Activated CD8-positive, alpha-beta memory T cell treated with anti-CD3 and anti-CD28 coated beads for 24 hours (primary cell): Measurements from ENCODE around the gene CPLX3.
A peak's percentile ranks its signal among the peaks of the same experiment; 100 is the strongest.
"Not testable (repeated sequence)": the region's sequence is repeated elsewhere in the genome, so short reads cannot be mapped to it uniquely, and the experiment has no call there.

Experiments
- DNase-seq: peaks from one replicate; pipeline ENCODE4 v3.0.0-alpha.2; 2020

The CPLX3 gene

GRCh38 chr15:74826364-74826819, at the start of gene CPLX3:
Gene CPLX3, plus strand, starts transcription at chr15:74826627. Its CDS starts 77 bp downstream, at chr15:74826704.
- peak; percentile 71 for DNase-seq

DNA sequence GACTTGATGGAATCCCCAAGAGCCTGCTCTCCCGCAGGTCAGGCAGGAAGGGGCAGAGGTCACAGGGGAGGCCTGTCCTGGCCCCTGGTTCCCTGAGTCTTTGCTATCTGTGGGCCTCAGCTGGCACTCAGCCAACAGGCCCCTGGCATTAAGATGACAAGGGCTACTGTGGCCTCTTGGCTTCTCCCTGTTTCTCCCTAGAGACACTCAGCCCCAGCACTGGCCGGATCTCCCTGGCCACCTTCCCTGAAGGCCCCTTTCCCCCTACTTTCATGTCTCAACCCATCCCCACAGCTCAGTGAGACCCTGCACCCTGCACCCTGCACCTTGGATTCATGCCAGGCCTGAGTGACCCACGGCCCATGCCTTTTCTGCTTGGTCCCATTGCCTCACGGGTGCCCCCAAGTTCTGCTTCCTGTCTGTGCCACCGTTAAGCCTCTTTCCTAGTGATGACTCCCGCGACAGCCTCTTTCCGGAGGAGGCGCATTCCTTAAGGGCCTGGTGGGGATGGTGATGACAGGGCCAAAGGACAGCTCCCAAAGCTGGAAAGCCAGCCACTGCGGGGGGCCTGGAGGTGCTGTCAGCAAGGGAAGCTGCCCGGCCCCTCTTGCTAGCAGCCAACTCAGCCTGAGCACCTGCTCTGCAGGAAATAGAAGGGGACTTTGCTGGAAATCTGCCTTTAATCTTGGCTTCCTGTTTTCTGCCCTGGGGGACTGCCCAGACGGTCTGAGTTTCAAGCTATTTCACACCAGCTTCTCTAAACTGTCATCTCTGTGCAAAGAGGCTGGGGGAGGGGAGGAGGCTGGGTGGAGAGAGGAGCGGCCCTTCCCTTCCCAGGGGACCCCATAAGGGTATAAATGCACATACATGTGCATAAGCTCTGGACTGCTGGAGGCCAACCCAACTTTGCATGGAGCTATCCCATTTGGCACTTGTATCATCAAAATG, 49.3 kb upstream of the CPLX3 start:
- peak; percentile 84 for DNase-seq

GRCh38 chr15:74777769-74778598, 48.4 kb upstream of the CPLX3 start:
- DNase-seq: no peak

DNA sequence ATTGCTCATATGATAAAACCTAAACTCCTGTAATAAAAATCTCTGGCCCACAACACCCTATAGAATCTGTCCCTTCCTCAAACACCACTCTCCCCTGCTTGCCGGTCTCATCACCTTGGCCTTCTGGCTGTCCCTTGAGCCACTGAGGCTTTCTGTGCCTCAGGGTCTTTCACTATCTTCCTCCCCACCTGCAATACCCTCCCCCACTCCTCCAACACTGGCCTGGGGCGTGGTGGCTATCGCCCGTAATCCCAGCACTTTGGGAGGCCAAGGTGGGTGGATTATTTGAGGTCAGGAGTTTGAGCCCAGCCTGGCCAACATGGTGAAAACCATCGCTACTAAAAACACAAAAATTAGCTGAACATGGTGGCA, 47.8 kb upstream of the CPLX3 start:
- DNase-seq: no peak

DNA sequence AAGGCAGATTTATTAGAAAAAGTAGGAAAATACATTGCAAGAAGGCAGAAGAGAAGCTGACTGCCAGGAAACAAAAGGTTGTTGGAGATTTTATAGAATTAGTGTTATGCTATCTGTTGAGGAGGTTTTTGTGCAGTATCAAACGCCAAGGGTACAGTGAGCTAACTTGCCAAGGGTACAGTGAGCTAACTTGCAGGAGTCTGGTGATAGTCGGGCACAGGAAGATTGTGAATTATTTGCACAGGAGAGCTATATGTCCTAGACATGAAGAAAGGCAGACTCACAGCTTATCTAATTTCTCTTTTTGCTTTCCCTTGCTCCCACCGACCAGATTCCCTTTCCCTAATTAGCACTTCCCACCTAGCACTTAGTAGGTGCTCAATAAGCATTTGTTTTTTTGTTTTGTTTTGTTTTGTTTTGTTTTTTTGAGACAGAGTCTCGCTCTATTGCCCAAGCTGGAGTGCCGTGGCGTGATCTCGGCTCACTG, 47.2 kb upstream of the CPLX3 start:
- DNase-seq: no peak

- peak; percentile 66 for DNase-seq
These were observed 45.6 kb upstream of the CPLX3 start for GRCh38 chr15:74780523-74781430.

DNA sequence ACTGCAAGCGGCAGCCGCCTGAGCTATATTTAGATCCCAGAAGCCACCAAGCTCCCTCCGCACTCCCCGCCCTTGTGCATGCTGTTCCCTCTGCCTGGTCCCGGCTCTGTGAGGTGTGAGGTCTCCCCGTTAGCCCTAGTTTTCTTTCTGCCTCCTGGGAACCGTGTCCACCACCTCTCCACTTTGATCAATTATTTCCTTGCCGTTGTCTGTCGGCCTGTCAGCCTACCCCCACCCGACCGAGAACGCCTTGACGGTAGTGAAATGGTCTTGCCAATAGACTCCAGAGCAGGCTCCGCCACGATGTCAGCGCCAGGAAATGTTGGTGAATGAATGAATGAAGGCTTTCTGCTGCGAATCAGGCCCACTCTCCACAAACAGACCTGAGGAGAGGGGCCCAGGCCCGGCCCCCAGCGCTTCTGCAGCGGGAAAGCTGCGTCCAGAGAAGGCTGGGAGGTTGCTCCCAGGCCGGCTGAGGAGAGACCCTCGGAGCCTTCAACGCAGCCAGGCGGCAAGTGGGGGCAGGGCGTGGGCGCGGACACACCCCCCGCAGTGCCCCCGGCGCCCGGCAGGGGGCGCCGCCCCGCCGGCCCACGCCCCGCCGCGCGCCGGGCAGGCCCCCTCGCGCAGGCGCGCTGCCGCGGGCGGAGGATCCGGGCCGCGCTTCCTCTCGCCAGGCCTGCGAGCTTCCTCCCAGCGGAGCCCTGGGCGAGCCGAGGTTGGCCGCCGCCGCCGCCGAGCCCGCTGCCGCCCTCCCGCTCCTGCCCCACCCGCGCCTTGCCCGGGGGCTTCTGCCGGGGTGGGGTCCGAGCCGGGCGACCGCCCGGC, 44.8 kb upstream of the CPLX3 start, which contains the start of gene CSK:
Gene CSK (plus strand): TSS at position 650 of the 828 bp plus-strand sequence. CDS start 16,218 bp downstream, outside the sequence.
- DNase-seq: peak; percentile 89

GRCh38 chr15:74782259-74783071, 44.0 kb upstream of the CPLX3 start:
- DNase-seq: peak; percentile 80

DNA sequence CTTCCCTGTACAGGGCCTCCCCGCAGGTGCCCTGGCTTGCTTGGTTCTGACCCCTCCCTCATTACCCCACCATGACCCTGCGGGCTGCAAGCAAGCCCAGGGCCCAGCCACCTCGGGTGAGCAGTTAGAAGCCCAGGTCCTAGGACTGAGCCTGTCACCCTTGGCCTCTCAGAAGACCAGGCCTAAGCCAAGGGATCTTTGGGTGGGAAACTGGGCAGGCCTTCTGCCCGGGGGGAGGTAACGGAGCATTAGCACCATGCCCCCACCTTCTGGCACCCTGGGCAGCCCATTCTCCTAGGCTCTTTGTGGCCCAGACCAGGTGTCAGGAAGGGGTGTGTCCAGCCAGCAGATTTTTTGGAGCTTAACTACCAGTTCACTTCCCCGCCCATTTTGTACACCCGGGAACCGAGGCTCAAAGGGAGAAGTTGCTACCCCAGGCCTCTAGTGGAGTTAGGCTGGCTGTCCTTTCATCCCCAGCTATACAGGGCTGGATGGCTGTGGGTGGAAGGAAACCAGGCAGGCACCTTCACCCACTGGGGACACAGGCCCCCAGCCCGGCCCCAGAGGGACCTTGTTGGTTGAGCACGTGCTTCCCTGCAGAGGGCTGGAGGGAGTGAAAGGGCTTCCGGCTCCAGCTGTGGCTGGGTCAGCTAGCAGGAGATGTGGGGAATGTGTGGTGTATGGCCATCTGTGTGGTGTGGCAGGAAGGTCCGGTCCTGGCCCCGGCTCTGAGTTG, 43.2 kb upstream of the CPLX3 start:
- peak; percentile 83 for DNase-seq

GRCh38 chr15:74783808-74784175, 42.6 kb upstream of the CPLX3 start:
- DNase-seq: peak; percentile 77

DNA sequence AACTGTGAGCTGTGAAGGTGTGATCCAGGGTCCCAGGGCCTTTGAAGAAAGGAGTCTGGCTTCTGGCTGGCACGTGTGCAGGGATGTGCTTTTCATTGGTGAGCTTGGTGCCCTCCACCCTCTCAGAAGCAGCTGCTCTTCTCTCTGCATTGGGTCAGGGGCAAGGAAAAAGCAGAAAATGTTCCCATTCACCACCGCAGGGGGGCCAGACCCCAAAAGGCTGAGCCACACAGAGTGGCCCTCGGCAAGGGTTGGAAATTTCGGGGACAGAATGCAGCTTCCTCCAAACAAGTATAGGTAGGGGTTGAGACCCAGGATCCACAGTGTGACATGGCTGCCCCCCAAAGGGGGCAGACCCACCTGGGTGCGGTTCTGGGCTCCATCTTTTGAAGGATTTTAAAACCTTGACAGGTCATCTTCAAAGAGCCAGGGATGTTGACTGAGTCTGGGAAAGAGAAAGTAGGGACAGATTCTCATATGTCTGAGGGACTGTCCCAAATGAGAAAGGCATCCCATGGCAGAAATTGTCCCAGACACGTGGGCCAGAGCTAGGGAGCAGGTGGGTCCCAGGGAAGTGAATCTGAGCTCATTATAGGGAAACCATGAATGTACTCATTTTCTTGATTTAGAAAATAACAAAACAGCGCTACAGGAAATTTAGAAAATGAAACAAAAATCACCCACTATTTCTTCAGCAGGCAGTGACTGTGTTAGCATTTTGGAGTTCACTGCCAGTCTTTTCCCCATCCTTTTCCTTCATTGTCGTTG, 41.8 kb upstream of the CPLX3 start:
- peak; percentile 77 for DNase-seq

DNA sequence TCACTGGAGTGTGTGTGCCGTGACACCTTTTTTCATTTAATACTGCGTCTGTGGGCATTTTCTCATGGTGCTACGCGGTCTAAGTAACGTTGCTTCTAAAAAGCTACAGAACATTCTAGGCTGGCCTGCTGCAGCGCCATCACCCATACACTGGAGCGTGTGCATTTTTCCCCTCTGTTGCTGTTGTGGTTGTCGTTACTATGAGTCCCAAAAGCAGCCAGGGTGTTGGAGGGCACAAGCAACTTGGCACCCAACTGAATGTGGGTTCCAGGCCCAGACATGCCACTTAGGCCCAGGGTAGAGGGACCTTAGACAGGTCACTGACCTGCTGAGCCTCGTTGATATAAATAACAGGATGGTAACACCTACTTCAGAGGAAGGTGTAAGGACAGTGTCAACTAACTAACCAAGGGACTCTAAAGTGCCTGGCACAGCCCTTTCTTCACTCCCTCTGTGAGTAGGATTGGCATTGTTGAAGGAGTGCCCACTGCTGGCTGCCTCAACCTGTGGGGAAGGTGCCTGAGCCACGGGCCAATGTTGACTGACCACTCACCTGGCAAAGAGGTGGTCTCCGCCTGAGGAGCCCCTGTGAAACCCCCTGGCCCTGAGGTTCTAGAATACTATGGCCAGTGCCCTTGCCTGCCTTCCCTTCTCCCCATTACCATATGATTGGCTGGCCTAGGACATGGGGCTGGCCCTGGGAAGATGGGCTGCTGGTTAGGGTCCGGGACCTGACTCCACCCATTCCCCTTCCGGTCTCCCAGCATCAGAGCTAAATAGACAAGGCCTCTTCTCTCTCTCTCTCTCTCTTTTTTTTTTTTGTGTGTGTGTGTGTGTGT, 41.0 kb upstream of the CPLX3 start:
- no peak for DNase-seq

GRCh38 chr15:74786081-74786480, 40.3 kb upstream of the CPLX3 start:
- not testable (repeated sequence) for DNase-seq

DNA sequence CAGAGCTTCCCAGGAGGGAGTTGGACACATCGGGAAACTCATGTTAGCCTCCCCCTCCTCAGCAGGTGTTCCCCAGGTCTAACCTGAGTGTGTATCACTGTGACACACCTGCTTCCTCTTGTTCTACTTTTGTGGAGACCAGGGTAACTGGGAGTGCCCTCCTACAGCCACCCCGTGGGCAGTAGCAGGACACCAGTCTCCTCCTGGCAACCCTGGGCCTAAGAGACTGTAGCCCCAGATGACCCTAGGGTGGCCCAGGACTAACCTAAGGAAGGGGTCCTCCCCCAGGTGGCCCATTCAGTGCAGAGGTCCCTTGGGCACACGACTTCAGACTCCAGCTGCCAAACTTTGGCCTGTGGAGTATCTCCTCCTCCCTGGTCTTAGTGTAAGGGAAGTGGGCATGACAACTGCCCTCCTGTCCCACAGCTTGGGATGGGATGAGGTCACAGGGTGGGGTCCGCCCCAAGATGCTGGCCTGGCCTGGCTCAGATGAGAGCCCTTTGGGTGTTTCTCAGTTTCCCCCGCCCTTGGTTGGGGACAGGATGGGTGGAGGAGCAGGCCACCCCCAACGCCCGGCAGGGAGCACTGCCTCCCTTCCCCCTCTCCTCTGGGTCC, 39.8 kb upstream of the CPLX3 start:
- DNase-seq: no peak

DNA sequence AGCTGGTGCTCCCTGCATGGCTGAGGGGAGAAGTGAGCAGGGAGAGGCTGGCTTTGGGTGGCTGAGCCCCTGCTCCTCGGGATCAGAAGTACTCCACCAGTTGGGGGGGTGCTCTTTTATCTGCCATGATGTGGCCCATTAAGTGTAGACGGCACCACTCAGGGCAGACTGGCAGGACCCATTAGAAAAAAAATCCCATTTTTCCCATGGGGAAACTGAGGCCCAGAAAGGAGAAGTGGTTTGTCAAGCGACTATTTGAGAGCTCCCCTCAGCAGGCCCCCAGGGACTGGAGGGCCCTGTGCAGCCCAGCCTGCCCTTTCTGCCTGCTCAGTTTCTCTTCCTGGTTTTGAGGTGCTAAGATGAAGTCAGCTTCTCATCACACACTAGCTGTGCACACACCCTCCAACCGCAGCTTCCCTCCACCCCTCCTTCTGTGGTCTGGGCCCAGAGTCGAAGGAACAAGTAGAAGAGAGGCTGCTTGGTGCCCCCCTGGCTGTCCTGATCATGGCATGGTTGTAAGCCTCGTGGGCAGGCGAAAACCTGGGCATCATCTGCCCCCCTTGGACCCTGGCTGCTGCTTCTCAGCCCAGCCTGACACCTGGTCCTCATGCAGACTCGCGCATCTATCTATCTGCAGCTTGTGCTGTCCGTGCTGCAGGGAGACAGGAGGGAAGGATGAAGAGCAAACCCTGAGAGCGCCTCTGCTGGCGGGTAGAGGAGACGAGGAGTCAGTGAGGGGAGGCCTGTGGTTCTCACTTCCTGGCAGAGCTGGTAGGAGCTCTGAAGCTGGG, 39.0 kb upstream of the CPLX3 start:
- DNase-seq: peak; percentile 93

- DNase-seq: no peak
These were observed 38.3 kb upstream of the CPLX3 start for GRCh38 chr15:74788042-74788682.
